ENCODE data around the gene SUPT4H1.

The SUPT4H1 gene

DNA sequence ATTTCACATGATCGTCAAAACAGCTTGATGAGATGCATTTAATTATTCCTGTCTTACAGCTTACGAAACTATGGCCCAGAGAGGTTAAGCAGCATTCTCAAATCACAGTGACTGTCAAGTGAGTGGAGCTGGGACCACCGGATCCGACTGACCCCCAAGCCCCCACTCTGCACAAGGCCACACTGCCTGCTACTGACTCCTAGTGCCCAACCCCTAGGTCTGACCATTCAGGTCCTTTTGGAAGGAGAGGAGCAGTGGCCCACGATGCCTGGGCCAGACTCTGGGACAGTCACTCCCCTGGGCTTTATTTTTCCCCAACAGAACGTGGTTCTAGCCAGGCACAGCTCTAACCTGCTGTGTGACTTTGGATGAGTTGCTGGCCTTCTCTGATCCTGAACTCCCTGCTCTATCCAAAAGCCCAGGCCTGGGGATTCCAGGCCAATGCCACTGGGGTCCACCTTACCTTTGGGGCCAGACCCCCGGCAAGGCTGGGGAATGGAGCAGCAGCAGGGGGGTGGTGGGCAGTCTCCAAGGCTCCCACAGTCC, 33.3 kb downstream of the SUPT4H1 start:
- DNase-seq (ENCODE audit: low read depth): no peak

DNA sequence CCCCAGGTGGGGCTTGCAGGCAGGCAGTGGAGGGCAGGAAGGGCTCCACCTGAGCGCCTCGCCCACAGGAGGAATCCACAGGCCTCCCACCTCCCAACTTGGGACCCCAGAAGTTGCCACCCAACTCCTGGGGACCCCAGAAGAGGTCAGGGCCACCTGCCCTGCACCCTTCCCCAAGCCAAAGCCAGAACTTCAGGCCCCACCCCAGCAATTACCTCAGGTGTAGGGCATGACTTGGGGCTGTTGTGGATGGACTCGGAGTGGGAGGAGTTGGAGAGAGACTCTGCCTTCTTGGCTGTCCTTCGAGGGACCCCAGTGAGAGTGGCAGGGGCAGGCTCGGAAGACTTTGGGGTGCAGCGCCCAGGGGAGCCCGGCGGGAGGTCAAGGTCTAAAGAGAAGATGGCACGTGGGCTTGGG, 33.9 kb downstream of the SUPT4H1 start:
- DNase-seq (ENCODE audit: low read depth): no peak

DNA sequence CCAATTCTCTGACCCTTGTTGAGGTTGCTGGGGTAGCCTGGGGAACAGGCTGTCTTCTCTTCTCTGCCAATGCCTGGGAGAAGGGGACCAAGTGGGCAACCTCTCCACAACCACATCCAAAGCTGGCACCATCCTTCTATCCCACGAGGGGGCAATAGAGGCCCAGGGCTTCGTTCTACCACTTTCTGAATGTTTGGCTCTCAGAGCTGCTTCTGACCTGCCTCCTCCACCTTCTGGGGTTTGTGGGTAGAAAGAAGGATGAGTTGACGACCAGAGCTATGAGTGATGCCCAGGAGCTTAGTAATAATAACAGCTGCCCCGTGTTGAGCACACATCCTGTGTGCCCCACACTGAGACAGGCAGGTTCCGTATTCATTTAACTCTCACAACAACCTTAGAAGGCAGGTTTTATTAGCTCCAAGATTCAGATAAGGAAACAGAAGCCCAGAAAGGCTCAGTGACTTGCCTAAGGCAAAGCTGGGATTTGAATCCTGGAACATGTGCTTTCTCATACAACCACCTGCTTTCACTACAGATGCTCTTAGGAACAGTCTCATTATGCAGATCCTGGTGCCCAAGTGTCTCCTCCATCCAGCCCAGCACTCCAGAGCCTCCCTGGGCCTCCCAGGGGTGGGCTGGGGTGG, 34.5 kb downstream of the SUPT4H1 start:
- DNase-seq (ENCODE audit: low read depth): peak; percentile 62

DNA sequence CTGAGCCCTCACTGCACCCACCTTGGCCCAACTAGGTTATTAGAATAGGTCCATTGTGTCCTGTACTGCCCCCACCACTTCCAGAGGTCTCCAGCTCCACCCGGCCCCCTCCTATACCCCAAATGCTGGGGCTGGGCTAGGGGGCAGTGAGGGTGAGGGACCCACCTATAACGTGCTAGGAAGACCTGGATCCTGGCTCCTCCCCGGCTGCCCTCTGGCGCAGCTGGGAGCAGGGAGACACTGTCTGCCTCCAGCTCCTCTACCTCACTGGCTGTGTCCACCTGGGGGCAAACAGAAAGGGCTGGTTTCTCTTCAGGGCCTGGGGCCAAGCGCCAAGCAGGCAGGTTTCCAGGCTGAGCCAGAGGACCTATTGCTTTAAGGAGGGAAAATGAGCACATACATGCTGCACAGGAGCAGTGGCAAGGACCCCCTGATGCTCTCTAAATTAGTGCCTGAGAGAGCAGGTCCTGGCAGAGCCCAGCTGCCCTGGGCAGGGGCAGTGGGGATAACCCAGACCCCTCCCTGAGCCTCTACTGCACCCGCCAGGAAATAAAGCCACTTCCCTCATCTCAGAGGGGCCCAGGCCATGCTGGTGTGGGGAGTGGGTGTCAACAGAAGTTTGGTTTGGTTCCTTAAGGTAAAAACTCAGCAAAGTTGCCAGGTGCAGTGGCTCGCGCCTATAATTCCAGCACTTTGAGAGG, 35.6 kb downstream of the SUPT4H1 start:
- no peak for DNase-seq (ENCODE audit: low read depth)

DNA sequence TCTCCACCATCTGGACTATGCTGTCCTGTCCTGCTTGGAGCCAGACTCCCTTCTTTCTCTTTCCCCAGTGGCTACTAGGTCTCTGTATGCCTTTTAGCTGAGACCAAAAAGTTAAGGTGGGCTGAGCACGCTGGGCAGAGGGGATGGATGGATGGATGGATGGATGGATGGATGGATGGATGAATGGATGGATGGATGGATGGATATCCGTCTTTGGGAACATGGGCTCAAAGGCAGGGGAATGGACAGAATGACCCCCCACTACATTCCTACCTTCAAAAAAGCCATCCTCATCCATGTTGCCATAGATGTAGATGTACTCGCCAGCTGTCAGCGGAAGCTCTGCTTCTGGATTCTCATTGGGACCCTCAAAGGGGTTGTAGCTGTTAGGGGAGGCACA, 36.3 kb downstream of the SUPT4H1 start:
- no peak for DNase-seq (ENCODE audit: low read depth)

DNA sequence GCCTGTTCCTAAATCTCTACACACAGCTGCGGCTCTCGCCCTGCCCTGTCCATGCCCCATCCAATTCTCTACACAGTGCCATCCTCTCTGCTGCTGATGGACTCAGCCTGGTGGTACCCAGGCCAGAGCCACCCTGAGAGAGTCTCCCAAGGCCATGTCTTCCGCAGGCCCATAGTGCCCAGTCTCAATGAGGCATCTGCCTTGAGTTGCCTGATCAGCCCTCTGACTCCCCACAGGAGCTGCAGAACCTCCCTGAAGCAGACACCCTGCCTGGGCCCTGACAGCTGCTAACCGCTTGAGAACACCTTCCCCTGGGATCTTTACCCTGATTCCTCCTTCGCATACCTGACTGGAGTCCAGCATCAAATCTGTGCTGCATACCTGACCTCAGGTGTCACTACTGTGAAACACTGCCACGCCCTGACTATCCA, 36.7 kb downstream of the SUPT4H1 start:
- no peak for DNase-seq (ENCODE audit: low read depth)

DNA sequence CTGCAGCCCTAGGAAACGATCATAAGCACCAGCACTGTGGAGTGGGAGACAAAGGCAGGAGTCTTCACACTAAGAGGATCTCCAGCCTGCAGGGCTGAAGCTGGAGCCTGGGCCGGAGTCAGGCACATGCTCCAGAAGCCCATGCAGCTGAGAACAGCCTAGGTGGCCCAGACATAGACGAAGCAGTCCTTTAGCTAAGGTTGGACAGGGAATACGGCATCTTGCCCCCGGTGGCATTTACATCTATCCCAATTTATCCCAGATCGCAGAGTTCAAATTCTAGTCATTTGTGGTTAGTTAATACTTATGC, 37.3 kb downstream of the SUPT4H1 start:
- DNase-seq (ENCODE audit: low read depth): no peak

DNA sequence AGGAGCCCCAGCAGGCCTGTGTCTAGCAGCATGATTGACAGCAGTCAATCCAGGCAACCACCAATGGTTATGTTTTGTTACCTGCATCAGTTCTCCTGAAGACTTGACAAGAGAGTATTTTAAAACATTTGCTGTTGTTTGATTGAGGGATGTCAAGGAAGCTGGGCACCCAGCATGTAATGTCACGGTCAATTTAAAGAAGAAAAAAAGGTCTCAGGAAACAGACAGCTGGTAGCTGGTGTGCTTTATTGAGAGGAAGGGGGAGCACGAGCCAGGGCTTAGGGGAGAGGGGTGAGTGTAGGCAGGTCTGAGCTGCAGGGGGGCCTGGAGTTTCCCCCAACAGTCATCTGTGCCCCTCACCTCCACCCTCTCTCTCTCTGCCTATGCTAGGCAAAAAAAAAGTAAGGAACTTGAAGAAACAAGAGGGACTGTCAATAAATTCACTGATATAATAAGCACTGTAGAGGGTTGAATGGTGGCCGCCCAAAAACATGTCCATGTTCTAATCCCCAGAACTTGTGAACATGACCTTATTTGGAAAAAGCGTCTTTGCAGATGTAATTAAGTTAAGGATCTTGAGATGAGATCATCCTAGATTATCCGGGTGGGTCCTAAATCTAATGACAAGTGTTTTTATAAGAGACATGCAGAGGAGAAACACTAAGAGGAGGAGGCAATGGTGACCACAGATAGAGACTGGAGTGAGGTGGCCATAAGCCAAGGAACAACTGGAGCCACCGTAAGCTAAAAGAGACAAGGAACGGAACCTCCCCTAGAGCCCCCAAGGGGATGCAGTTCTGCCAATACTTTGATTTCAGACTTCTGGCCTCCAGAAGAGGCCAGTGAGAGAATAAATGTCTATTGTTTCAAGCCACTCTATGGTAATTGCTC, 37.9 kb downstream of the SUPT4H1 start:
- no peak for DNase-seq (ENCODE audit: low read depth)

DNA sequence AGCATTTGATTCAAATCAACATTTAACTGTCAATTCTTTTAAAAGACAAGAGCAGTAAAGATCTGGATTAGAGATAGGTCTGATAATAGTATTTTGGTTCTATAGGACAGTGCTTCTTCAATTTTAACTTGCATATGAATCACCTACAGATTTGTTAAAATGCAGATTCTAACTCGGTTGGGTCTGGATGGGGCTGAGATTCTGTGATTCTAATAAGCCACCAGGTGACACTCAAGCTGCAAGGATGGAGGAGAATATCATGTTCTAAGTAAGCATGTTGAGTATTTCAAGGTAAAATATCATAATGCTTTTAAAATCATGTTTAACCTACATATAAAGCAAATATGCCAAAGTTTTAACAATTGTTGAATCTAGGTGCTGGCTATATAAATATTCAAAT, 39.2 kb downstream of the SUPT4H1 start:
- DNase-seq (ENCODE audit: low read depth): no peak

DNA sequence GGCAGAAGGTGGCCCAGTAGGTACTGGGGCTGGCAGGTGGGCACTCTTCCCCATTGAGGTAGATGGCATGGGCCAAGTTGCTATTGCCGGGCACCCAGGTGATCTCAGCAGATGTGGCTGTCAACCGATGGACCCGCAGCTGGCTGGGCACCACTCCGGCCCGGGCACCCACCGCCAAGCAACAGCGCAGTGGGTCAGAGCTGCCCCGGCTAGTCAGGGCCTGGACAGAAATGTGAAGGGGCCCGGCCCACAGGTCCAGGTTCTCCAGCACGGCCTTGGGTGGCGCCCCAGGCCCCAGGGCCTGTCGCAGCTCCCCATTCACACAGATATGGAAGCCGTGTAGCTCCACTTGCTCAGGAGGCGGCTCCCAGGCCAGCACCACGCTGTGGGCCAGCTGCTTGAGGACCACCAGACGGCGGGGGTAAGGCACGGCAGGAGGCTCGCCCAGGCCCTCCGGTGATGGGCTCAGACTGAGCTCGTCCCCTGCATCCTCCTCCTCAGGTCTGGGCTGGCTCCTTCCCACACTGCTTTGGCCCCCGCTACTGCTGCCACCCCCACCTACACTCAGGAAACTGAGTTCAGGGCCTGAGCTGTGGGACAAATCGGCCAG, 39.9 kb downstream of the SUPT4H1 start:
- no peak for DNase-seq (ENCODE audit: low read depth)

DNA sequence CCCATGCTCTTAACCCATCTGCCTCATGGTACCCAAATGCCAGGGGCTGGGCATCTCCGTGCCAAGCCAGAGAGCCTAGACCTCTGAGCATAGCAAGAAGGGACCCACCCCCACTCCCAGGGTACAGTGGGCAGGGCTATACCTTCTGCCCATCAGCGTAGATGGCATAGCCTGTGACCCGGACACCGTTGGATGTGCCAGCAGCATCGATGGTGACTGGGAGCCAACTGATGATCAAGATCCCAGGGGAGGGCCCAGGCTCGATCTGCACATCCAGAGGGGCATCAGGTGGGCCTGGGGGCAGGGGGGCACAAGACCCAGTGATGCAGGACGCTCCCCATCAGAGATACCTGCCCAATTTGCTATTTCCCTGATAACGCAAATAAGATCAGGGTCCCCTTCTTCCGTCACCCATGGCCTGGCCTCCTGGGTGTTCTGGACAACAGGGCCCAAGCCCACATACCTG, 40.5 kb downstream of the SUPT4H1 start:
- no peak for DNase-seq (ENCODE audit: low read depth)

DNA sequence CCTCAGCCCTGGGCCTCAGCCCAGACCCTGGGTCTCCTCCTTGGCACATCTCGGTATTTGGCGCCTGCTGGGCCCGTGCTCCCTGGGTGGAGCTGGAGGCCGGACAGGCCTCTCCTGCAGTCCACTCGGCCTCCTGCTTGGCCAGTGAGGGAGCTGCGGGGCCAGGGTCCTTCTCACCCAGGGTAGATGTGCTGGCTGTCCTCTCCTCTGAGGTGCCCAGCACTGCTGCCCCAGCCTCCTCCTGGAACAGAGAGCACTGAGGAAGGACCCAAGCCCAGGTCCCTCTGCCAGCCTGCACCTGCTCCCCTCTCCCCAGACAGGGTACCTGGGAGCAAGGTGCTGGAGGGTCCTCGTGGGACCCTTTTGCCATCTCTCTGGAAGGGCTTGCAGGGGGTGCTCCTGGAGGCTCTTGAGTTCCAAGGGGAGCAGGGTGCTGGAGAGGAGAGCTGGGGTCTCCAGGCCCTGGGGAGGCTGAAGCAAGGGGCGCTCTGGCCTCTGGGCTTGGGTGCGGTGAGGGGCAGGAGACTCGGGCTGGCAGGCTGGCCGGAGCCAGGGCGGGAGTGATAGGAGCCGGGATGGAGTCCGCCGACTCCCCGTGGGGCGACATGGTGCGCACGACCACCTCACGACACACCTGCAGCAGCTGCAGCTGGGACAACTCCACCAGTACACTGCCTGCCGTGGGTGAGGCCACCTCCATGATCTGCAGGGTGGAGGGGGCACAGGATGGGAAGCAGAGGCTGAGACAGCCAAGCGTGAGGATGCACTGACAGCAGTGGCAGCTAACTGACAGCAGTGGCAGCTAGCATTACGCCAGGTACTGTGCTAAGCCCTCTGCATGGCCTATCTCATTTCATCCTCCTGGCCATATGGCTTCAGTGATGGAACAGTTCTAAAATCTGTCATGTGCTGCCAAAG, 41.2 kb downstream of the SUPT4H1 start:
- DNase-seq (ENCODE audit: low read depth): no peak

DNA sequence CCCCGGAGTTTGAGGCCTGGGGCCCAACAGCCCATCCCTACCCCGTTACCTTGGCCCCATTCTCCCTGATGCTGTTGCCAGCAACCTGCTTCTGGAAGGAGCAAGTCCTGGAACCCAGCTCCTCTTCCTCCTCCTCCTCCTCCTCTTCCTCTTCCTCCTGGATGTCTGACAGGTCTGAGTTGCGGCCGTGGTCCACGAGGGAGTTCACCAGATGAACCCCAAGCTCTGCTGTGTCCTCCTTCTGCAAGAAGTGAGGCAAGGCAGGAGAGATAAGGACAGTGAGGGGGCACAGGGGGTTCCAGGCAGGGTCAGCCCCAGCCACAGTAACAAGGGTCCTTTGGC, 42.1 kb downstream of the SUPT4H1 start:
- no peak for DNase-seq (ENCODE audit: low read depth)

DNA sequence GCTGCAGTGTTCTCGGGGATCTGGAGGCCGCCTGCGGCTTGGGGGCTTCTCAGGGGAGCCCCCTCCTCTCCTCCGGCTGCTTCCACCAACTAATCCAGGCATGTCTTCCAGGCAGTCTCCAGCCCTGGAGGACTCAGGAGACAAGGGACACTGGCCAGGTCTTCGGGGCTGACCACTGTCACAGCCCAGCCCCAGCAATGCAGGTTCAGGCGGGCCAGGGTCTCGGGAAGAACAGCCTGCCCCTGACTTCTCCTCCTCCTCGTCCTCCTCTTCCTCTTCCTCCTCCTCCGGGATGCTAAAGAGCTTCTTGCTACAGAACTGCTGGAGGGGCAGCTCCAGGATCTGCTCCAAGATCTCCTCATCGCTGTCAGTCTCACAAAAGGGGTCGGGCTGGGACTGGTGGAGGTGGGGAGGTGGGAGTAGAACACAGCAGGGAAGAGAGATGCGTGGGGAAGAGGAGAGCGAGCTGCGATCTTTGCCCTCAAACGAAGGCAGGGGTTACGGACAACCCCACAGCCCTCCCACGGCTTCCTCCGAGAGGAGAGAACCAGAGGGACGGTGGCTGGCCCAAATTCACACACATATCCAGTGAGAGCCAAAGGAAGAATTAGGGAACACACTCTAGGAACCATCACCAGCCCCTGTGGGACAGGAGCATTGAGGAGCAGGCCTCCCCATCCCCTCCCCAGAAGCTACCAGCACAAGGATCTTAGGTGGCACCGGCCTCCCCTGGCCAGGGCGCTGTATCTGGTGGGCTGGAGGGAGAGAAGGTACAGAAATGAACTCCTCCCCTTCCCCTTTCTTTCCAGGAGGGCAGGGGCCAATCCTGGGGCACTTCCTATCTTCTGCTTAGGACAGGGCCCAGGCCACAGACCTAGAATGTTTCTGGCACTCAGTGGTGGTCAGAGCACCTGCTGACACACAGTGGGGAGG, 42.8 kb downstream of the SUPT4H1 start:
- no peak for DNase-seq (ENCODE audit: low read depth)

DNA sequence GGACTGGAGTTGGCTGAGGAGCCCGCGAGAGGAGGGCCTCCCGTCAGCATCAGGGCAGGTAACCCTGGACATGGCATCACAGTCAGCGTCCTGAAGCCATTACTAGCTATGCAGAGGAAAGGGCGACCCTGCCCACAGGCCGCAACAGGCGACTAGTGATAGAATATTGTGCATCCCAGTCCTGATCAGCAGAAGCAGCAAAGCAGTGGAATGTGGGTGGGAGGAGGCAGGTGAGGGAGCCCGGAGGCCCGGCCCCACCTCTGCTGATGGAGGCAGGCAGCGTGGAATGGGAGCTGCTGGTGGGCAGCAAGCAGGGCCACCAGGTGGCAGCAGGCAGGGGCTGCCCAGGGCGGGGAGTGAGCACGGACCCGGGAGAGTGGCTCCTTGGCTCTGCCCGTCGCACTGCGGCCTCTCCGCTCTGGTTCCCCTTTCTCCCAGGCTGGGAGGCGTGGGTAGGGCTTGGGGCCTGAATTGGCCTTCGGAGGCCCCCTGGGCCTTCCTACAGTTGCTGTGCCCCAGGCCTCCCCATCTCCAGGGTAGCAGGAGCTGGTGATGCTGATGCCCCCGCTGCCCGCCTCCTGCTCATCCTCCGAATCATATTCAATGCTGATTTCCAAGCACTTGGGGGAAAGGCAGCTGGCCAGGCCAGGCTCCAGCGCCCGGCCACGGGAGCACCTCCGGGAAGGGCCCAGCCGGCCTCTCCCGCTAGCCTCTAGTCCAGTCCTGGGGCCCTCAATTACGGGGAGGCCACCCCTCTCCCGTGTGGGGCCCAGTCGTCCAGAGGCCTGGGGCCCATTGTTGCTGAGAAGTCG, 43.6 kb downstream of the SUPT4H1 start:
- DNase-seq (ENCODE audit: low read depth): no peak

DNA sequence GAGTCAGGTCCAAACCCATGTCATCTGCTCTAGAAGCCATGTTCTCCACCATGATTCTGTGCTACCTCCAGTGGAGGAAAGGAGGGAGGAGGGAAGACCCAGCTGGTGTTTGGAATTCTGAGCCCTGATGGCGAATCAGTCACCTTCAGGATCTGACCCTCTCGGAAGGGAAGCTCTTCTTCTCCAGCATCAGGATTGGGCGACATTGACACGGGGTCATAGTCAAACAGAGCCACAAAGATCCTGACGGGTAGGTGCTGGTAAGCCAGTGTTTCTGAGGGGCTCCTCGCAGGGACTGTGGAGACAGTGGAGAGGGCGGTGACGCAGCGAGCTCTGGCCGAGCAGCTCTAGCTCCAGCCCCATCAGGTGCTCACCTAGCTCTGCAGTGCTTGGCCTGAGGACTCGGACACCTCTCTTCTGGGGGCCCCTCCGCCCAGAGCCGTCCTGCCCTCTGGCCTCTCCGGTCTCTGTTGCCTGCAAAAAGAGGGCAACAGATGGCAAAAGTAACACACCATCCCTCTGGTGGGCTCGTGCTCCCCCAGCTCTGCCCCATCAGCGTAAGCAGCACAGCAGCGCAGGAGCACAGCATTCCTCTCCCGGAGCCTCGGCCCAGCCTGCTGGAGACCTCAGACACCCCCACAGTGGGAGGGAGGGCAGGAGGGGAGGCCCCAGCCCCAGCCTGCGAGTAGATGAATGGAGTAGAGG, 44.4 kb downstream of the SUPT4H1 start:
- no peak for DNase-seq (ENCODE audit: low read depth)

DNA sequence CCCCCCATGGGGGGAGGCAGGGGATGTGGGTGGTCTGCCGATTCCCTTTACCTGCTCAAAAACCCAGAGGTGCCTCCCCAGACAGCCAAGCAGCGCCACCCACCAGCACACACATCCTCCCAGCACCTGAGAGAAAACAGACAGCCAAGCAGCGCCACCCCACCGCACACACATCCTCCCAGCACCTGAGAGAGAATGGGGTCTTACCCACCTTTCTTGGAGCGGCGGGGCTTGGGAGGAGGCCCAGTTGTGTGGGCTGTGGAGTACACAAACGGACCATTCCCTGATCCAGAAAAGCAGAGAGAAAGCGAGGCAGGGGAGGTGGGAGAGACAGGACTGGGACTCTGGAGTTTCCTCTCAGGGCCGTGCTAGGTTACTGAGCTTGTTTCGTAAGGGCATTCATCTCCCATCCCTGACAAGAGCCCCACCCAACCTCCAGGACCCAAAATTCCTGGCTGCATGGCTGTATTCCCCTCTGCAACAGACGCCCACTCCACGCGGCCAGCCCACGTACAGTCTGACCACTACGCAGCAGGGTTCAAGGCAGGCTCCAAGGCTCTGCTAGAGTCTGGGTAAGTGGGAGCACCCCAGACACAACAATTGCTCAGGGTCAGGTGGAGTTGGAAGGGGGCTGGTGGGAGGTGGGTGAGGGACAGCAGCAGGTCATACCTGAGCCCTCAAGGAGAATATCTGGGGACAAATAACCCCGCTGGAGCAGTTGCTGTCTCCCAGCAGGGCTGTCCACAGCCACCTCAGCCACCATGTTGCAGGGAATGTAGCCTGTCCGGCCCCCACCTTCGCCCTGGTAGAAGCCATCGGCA, 45.7 kb downstream of the SUPT4H1 start:
- no peak for DNase-seq (ENCODE audit: low read depth)

DNA sequence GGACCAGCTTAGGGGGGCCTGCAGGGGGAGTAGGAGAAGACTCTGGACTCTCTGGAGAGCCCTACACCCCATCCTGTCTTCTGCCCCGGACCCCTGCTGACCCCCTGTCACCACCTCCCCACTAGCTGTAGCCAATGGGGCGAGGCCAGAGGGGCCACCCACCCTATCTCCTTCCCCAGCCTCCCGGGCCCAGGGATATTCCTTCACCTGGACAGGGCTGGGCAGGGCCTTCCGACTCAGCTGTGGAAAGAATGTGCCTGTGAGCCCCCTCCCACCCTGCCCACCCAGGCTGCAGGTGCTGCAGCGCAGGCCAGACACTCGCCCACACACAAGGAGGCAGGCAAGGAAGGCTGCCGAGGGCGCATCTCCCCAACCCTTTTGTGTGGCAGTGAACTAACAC, 46.4 kb downstream of the SUPT4H1 start:
- DNase-seq (ENCODE audit: low read depth): no peak
